Nucleus accumbens (tissue), 56 donors: ENCODE data around the gene AOAH.

Experiments used
- DNase-seq, 56 donors: peaks; one replicate each; lab custom pipeline; 2025; lab: John Stamatoyannopoulos, UW

The AOAH gene

DNA sequence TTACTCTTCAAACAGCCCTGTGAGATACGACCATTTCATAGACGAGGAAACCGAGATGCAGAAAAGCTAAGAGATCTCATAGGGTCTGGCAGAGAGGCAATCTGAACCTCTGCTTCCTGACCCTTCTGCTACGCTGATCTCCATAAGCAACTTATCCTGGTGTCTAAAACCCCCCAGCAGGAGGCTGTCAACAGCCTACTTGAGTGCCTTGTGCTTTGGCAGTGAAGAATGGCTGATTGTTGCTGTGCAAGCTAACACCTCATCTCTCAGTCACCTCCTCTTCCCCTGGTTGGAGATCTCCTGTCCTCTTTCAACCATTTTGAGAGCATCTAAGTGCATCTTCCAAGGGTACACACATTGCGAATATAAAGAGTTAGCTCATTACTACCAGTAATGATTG lies 86.2 kb downstream of the AOAH start:
- no peak for DNase-seq

DNA sequence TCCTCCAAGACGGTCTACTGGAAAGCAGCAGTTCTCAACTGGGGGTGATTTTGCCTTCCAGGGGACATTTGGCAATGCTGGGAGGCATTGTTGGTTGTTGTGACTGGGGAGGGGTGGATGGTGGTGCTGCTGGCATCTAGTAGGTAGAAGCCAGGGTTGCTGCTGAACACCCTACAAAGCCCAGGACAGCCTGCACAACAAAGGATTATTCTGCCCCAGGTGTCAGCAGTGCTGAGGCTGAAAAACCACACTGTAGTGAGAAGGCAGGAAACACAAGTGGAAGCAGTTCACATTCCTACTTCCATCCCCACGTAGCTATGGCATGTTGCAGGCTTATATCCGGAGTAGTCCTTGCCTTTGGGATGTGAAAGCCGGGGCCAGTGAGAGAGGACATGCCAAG lies 86.9 kb downstream of the AOAH start:
- DNase-seq, result no peak

DNA sequence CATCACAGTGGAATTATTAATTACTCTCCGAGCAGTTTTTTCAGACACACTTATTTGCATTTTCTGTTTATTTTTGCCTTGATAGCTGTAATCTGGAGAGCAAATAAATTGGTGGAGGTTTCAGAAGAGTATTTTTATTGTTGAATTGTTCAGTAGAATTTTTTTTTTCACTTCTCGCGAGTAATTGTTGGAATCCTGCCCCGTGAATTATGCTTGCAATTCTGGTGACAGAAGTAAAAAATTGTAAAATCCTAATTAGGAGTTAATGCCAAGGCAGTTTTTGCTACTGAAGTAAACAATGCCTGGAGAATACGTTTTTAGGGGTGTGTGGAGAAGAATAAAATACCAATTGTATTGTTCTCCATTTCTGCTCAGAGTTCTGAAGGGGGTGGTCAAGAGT lies 88.2 kb downstream of the AOAH start:
- DNase-seq, result no peak

DNA sequence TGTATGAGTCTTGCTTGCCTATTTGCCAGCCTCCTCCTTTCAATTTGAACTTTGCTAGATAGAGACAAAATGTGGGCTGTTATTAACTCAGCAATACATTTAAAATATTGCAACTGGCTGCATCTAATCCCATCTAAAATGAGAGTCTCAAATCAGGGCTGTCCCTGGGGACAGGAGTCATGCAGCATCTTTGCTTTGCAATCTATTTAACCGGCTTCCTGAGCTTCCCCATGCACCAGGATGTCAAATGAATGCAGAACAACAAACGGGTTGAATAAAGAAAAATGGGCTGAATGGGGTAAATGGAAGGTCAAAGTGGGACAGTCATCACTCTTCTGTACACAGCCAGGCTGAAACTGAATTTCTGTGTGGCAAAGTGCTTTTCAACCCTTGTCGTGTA lies 89.2 kb downstream of the AOAH start:
- no peak for DNase-seq

DNA sequence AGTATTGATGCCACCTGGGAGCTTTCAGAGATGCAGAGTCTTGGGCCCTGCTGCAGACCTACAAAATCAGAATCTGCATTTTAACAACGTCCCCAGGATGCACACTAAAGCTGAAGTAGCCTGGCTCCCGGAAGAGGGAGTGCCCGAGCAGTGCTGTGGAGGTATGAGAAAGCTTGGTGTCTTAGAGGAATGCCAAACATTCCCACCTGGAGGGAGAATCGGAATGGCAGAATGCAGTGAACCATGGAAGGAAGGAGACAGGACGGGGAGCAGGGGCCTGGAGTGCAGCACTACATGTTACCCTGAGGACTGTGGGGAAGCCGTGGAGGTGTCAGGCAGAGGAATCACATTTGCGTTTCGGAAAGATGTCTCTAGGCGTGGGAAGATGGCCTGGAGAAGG lies 90.9 kb downstream of the AOAH start:
- no peak for DNase-seq

DNA sequence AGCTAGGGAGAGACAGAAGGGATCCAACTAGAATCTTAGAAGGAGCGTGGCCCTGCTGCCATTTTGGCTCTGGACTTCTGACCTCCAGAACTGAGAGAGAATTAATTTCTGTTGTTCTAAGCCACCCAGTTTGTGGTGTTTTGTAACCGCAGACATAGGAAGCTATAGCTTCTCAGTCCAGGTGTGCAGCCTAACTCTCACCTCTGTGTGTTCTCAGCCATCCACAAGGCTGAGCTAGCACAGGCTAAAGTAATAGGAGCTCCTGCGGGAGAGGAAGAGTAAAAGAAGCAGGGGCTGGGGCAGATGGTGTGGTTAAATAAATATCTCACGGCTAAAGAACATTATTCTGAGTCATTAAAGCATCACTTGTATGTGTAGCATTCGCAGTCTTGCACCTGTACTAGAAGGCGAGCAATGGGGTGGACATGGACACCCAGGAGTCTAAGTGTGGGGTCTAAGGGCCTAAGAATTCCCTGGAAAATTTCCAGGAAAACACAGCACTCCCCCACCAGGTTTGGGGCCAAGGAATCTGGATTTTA lies 94.1 kb downstream of the AOAH start:
- DNase-seq, result no peak

DNA sequence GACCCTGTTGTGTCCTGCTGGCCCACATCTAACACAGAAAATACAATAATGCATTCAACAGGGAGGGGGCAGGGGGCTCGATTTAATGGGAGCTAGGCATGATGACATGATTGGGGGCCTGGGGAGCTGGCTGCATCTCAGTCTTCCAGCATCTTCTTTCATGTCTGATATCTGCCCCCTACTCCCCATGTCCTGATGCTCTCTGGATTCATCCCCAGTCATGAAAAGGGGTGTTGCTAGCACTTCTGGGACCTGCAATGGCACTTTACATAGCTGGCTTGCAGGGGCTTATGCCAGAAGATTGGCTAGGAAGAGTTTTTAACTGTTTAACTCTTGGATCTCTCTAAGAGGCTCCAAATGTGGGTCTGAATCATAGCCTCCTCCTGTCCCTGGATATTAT lies 94.9 kb downstream of the AOAH start:
- no peak for DNase-seq

DNA sequence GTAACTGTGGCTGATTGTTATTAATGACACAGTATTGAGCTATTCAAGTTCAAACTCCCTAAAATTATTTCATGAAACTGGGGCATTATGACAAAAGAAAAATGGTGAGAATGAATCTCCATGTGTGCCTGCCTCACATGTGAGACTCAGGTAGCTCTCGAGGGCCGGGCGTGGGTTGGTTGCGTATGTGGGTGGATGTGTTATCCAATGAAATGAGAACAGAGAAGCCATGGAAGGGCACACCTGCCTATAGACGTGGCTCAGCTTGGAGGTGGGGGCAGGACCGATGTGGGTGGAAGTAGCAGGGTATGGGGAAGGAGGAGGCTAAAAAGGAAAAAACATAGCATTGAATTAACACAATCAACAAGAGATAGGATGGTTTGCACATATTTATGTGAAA lies 96.5 kb downstream of the AOAH start:
- peak in 28 of 56 donors; percentile 4 to 80 (median 51) for DNase-seq

DNA sequence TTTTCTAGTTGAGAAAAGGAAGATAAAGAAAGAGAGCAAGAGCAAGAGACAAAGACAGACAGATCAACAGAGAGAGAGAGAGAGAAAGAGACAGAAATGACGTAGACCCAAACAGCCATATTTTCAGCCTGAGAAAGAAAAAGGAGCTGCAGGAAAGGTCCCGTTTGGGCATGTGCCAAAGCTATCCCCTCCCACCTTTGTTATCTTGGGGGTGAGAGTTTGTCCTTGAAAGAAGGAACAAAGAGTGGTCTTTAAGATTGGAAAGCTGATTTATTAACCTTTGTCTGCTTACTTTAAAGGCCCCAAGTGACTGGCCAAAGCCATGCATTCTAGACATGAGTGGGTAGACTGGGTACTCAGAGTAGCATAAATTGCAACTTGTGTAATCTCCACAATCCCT lies 98.2 kb downstream of the AOAH start:
- no peak for DNase-seq

DNA sequence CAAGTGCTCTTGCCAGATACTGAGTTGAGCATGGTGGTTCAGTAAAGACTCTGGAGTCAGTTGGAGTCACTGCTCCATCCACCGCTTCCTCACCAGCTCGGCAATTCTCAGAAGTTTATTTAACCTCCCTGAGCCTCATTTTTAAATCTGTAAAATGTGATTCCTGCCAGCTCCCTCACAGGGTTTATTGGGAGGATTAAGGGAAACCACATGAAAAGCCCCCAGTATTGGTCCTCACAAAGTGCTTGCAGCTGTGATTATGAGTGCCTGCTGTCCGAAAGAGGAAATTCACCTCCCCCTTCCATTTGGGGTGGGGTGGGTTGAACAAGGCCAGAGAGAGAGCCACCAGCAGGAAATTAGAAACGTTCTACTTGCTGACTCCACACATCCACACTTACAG lies 99.0 kb downstream of the AOAH start:
- DNase-seq, result no peak

DNA sequence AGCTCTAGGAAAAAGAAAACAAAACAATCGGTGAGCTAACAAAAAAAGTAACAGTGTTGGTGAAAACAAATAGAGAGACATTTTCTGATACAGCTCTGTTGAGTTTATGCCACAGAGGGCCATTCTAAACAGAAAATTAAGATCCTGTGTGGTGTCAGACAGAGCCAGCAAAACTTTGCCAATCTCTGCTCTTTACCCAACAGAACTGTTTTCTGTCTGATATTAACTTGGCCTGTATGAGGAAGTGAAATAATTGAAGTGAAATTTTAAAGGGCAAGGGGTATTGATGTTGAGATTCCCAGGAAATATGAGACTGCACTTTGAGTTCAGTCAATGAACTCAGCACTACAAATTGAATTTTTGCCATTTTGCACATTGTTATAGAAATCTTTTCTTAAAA lies 101.0 kb downstream of the AOAH start:
- no peak for DNase-seq

DNA sequence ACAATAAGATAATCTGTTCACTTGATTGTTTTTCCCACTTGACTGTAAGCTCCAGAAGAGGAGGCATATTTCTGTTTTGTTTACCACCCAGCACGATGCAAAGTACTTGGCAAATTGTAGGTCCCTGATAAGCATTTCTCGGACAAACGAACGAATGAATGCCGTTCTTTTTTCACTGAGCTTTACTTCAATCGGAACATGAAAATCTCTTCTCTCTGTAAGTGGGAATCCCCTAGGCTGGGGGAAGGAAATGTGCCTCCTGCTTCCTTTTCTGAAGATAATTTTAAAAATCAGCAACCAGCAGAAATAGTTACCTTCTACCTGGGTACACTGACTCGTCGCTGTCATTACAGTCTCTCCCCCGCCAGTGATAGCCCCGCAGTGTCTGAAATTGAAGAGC lies 102.9 kb downstream of the AOAH start:
- no peak for DNase-seq

DNA sequence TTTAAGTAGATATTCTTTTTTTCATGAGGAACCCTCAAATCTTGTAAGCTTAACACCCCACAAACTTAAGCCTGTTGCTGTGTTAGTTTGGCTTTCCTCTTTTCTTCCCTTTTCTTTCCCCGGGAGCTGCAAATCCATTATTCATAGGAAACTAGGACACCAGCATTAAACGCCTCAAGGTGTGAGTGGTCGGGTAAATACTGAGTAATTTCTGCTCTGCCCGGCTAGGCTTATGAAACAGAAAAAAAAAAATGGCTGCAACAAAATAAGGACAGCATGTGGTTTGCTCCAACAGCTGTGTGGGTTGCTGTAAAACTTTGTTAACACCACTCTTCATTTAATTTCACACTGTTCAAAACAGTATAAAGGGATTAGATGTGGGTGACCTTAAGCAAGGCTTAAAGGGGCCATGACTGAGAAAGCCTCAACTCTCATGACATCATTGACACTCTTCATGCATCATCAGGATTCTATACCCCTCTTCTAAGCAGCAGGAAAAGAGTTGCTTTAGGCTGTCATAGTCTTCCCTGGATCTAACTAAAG lies 104.1 kb downstream of the AOAH start:
- no peak for DNase-seq

DNA sequence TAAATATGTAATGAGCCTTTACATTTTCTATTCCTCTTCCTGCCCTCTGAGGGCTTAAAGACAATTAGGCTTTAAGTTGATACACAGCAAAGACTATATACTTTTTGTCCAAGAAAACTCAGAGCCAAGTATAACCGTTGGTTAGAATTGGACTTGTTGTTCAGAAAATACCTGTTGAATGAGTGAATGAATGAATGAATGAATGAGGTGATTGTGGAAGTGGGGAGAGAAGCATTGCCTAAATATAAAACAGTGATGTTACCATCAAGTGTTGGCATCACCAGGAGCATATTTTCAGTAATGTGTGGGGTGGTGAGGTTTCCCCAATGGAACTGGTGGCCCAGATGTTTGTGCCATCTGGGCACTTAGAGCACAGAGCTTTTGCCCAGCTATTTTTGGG lies 106.9 kb downstream of the AOAH start:
- no peak for DNase-seq

DNA sequence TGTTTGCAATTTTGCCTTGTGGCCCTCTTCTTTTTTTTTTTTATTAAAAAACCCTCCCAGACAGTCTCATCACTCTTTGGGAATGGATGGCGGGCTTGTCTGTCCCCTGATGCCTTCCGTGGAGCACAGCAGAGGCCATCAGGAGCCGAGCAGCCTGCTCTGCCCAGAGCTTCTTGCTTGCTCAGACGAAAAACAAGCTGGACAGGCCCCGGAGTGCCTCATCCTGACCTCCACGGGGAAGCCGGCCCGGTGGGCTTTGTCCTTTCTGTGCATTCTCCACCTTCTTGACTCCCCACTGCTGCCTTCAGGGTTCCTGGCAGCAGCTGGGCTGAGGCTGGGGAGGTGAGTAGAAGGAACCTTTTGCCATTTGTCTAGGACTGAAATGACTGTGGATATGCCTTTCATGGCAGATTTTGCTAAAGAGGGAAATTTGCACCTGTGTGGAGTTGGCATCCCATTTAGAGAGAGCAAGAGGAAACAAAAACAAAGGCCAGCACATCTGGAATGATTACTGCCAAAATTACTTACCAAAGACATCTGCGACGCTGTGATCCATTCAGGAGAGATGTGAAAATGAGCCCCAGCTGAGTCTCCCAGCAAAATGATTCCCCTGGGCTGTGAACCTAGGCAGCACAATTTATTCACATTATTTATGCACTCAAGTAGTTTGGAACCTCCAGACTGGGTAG lies 108.3 kb downstream of the AOAH start:
- no peak for DNase-seq

DNA sequence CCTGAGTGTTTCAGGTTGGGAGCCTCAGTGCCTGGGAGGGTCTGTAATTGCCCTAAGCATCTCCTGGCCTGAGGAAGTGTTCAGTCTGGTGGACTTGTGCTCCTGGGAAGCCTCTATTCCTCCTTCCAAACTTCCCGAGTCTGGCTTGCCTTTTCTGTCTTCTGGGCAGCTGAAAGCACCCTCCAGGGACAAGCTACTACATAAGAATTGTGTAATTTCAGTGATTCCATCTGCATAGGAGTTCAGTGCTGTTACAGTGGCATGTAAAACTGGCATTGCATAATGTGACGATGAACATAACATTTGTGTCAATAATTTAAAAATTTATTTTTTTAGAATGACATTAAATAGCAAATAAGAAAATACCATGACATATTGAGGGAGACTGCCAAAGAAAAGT lies 109.3 kb downstream of the AOAH start:
- no peak for DNase-seq

DNA sequence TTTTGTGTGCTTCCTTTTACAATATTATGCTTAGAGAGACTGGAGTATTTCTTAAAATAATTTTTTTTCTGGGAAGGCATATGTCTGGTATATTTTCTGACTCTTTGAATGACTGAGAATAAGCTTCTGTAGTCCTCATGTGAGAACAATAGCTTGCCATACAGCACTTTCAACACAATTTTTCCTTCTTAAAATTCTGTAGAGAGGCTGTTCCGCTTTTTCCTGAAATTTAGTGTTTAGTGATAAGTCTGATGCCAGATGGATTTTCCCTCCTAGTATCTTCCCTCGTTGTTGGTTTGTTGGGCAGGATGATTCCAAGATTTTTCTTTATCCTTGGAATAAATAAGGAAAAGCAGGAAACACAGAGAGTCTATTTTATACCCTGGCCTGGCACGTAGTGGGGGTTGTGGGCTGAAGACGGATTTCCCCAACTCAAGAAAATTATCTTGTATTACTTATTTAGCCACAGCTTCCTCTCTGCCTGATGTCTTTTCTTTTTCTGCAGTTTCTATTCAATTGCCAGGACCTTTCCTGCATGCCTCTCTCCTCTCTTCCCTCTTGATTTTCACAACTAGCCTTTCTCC lies 111.2 kb downstream of the AOAH start:
- no peak for DNase-seq

DNA sequence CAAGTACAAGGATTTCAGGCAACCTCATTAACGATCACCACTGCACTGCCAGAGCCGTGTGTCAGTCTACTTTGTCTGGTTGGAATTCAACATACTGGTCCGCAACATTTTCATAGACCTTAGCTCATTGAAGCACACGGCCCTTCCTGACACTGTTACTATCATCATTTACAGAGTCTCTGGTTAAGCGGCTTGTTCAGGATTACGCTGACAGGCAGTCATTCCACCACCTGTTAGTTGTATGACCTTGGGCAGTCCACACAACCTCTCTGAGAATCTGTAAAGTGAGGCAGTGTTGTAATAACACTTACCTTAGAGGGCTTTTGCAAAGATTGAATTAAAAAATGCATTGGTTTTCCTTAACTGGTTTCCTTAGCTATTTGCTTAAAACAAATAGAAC lies 112.6 kb downstream of the AOAH start:
- DNase-seq, result no peak

DNA sequence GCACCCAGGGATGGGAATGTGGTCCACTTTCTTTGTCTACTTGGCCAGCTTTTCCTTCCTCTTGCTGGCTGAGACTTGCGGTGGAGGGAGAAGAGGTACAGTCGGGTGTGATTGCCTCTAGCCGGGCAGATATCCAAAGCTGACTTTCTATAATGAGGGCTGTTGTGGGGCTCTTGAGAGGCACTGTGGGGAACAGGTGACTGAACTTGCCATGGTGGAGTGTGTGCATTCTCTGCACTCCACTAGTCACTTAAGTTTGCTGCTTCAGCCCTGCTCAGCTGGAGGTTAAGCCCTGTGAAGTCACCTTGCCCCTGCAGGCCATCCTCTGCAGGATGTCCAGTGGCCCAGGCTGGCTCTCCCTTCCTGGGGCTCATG lies 116.6 kb downstream of the AOAH start:
- no peak for DNase-seq

DNA sequence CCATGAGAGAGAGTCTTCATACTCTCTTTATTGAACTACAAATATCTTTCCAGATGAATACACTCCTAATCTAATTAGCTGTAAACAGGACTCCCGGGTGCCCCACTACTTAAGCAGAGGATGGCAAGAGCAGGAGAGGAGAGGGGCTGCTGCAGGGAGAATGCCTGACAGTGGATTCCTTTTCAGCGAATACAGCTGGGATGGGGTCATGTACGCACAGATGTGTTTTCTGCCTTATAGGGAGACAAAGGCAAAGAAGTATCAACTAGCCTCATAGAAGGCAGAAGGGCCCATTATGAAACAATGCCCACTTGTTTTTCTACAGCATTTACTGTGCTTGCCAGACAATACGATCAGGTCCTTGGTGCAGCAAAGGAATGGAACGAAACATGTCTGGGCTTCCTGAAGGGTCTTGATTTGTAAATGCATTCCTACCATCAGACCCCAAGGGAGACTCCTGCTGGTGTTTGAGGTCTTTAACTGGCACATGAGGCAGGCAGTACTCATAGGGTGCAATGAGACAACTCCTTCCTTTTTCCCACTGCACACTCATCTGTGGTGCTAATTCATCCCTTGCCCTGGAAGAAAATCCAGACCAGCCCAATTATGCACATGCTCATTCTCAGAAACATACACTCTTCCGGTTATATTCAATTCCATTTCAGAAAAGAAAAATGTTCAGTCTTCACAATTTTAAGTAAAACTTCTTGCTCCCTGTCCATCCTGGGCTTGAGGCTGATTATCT lies 117.1 kb downstream of the AOAH start:
- DNase-seq, result peak in 4 of 56 donors; percentile 3 to 27 (median 15)

DNA sequence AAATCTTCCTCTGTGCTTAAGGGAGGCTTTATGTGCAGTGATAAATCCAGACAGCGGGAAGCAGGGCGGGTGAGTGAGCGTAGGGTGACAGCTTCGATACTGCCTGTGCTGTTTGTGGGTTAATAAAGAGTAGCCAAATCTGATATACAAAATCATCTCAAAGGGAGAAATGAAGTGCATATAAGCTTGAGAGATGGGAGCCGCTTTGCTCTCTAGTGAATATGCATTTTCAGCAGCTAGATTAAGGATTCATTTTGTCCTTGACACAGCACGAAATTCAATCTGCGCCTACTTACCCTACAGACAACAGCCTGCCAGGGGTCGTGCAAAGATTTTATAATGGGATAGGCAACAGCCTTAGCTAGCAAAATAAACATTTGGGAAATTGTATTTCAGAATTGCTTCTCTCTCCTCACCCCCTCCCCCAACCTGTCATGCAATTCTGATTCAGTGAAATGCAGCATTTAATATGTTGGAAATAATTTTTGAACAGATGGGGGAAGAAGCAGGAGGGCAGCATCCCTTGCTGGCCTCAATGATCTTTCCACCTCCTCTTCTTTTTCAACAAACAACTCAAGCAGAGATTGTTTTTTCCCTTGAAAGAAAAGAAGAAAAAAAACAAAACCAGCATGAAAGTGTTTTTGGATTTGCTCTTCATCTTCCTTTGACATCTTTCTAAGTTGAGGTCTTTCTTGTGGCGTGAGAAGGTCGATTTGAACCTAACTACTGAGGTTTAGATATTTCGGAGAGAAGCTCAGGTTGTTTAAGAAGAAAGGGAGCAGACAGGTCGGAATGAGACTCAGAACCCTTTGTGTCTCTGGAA lies 117.9 kb downstream of the AOAH start:
- peak in 1 of 56 donors; percentile 29 for DNase-seq
